ENCODE results near the gene EPS8L3.
"Not testable (repeated sequence)": the region's sequence is repeated elsewhere in the genome, so short reads cannot be mapped to it uniquely, and the experiment has no call there.

GRCh38 chr1:109766991-109767636 is 3.4 kb upstream of the EPS8L3 start:
- TF ChIP-seq, protein P1, sequence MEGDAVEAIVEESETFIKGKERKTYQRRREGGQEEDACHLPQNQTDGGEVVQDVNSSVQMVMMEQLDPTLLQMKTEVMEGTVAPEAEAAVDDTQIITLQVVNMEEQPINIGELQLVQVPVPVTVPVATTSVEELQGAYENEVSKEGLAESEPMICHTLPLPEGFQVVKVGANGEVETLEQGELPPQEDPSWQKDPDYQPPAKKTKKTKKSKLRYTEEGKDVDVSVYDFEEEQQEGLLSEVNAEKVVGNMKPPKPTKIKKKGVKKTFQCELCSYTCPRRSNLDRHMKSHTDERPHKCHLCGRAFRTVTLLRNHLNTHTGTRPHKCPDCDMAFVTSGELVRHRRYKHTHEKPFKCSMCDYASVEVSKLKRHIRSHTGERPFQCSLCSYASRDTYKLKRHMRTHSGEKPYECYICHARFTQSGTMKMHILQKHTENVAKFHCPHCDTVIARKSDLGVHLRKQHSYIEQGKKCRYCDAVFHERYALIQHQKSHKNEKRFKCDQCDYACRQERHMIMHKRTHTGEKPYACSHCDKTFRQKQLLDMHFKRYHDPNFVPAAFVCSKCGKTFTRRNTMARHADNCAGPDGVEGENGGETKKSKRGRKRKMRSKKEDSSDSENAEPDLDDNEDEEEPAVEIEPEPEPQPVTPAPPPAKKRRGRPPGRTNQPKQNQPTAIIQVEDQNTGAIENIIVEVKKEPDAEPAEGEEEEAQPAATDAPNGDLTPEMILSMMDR (IDR thresholded peaks at IDR 0.05), result not testable (repeated sequence)
- TF ChIP-seq POLR2AphosphoS5, EP300 (IDR thresholded peaks at IDR 0.05): not testable (repeated sequence)

Measured in upper lobe of left lung (tissue), 4 donors.